ENCODE results near the gene RNF157.
"Not testable (repeated sequence)": the region's sequence is repeated elsewhere in the genome, so short reads cannot be mapped to it uniquely, and the experiment has no call there.

The RNF157 gene

GRCh38 chr17:76219670-76220383 is 20.5 kb downstream of the RNF157 start:
- H3K4me3 ChIP-seq (ENCODE audit: low read depth, low read length) = no peak overlapping the region
- TF ChIP-seq CTCF (IDR thresholded peaks at IDR 0.05; ENCODE audit: control insufficient read depth, extremely low read depth, insufficient read depth) = no peak
- DNase-seq (ENCODE audit: low read depth) = no peak

GRCh38 chr17:76217081-76217480 is 23.2 kb downstream of the RNF157 start:
- no peak for DNase-seq (ENCODE audit: low read depth)
- no peak for TF ChIP-seq CTCF (IDR thresholded peaks at IDR 0.05; ENCODE audit: control insufficient read depth, extremely low read depth, insufficient read depth)
- H3K4me3 ChIP-seq (ENCODE audit: low read depth, low read length) = no peak overlapping the region

- no peak overlapping the region for H3K4me3 ChIP-seq (ENCODE audit: low read depth, low read length)
- TF ChIP-seq CTCF (IDR thresholded peaks at IDR 0.05; ENCODE audit: control insufficient read depth, extremely low read depth, insufficient read depth) = no peak
- no peak for DNase-seq (ENCODE audit: low read depth)
Measured at GRCh38 chr17:76213491-76213890, 26.8 kb downstream of the RNF157 start.

GRCh38 chr17:76208120-76208519 is 32.2 kb downstream of the RNF157 start:
- no peak overlapping the region for H3K4me3 ChIP-seq (ENCODE audit: low read depth, low read length)
- no peak for TF ChIP-seq CTCF (IDR thresholded peaks at IDR 0.05; ENCODE audit: control insufficient read depth, extremely low read depth, insufficient read depth)
- no peak for DNase-seq (ENCODE audit: low read depth)

- TF ChIP-seq CTCF (IDR thresholded peaks at IDR 0.05; ENCODE audit: control insufficient read depth, extremely low read depth, insufficient read depth) = no peak
- H3K4me3 ChIP-seq (ENCODE audit: low read depth, low read length) = no peak overlapping the region
- DNase-seq (ENCODE audit: low read depth) = no peak
Measured at GRCh38 chr17:76207275-76208059, 32.8 kb downstream of the RNF157 start.

GRCh38 chr17:76205542-76206144 is 34.6 kb downstream of the RNF157 start:
- not testable (repeated sequence) for H3K4me3 ChIP-seq (ENCODE audit: low read depth, low read length); DNase-seq (ENCODE audit: low read depth)

GRCh38 chr17:76204277-76204676 is 36.0 kb downstream of the RNF157 start:
- no peak for TF ChIP-seq CTCF (IDR thresholded peaks at IDR 0.05; ENCODE audit: control insufficient read depth, extremely low read depth, insufficient read depth)
- no peak overlapping the region for H3K4me3 ChIP-seq (ENCODE audit: low read depth, low read length)
- no peak for DNase-seq (ENCODE audit: low read depth)
